Activated naive CD4-positive, alpha-beta T cell treated with anti-CD3 and anti-CD28 coated beads, Interleukin-2, amount 50 U/mL, for 16 hours (primary cell): Measurements from ENCODE around the gene DCLK1.

ENCODE experiments used
- DNase-seq: peaks from one replicate; pipeline ENCODE4 v3.0.0-alpha.2; 2020

Gene DCLK1

DNA sequence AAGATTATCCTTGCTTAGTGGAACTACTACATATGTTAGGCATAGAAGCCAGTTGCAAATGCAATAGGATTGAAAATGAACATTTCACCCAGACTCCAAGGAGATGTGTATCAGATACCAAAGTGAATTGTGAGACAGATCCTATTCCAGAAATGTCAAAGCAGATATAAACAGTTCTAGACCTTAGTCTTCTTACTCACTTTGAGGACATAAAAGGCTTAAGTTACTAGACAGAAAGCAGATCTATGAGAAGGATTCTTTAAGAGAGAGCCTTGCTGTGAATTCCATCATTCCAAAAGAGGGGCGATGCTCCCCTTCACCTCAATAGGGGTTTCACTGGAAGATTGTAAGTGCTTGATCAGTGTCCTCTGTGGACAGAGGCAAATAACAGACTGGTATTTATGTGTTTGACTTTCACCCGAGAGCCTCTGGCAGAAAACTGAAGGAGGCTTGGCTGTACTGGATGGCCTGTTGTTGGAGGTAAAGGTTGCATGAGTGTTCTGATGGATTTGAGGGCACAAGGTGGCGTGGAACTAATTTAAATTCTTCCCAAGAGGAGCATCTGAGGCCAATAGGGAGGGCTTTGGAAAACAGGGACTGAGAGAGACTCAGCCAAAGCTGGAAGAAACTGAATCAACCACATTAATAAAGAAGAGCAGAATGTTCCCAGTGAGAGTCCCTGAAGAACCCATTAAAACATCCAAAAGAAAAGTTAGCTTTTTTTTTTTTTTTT is 194.8 kb downstream of the DCLK1 start:
- no peak for DNase-seq

DNA sequence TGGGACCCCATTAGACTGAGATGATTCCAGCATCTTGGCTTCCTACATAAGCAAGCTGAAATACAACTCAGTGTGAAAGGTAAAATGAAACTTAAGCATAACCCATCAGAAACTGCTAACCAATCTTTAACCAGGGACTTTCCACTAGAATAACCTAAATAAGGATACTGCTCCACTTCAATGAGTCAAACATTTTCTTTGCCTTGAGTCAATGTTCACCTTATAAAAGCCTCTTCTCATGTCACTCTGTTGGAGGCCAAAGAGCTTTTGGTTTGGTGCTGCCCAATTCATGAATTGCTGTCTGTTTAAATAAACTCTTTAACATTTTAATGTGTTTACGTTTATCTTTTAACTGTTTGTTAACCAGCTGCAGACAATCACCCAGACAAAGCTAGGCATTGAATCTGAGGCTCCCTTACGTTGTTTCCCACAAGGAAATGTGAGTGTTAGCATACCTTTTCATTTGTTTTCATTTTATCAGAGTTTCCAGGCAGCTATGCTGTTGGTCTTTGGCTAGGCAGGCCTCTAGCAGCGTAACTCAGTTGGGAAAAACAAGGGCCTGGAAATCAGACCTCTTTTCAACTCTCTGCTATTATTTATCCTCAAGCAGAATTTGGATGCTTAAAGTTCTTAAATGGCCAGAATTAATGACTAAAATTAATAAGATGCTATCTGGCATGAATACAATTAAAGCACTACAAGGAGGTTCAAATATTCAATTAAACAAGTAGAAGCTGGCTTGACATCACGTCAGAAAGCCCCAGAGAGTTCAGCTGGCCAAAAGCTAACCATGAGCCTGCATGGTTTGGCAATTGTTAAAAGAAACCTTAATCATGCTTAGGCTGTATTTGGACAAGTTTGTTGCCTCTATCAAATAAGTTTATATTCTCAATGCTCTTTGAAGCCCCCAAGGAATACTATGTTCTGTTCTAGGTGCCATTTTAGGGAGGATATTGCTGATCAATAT is 200.2 kb downstream of the DCLK1 start:
- no peak for DNase-seq

GRCh38 chr13:35927567-35928021 is 203.6 kb downstream of the DCLK1 start:
- no peak for DNase-seq

- DNase-seq = no peak
Observed at GRCh38 chr13:35926859-35927530, 204.2 kb downstream of the DCLK1 start.

DNA sequence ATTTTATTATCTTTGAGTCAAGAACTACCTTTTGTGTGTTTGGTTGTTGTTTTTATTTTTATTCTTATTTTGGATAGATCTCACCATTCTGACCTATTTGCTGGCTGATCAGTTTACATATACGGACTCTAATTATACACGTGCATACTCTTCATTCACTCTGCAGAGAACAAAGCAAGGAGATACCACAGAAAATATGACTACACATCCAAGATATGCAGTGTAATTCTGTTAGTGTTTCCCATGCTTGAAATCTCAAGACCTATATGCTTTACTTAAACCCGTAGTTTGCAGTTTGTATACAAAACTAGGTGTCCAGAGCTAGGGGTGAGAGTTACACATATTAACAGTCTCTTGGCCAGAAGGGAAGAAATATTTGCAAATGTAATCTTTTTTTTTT is 205.5 kb downstream of the DCLK1 start:
- DNase-seq = no peak

DNA sequence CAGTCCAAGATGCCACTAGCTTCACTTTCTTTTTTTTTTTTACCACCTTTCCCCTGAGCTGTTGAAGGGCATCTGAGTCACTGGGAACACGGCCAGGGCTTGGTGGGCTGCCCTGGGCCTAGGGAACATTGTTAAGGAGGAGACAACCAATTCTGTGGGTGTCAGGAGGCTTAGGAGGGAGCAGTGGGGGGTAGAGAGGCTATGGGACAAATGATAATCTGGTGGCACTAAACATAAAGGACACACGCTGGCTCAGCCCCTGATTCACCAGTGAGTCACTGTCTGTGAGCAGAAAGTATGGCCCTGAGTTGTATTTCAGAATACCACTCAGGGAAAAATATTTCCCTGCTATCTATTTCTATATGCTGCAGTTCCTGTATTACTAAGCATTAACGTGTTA is 207.8 kb downstream of the DCLK1 start:
- DNase-seq = no peak

DNA sequence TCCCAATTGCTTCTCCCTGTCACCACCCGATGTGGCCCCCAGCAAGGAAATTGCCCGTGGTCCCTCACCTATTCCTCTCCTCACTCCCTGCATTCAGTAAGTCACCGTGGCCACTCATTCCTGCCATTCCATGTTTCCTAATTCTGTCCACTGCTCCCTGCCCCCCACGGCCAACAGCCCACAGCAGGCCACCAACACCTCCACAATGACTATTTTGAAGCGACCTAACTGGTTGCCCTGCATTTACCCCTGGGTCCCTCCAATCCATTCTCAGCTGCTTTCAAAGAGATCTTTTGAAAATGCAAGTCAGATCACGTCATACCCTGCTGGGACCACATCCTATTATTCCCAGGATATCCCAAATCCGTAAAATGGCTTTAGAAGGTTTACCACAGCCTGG is 210.4 kb downstream of the DCLK1 start:
- DNase-seq = no peak

GRCh38 chr13:35917942-35918645 is 213.1 kb downstream of the DCLK1 start:
- DNase-seq = no peak

GRCh38 chr13:35917252-35917941 is 213.8 kb downstream of the DCLK1 start:
- no peak for DNase-seq

GRCh38 chr13:35916146-35916545 is 215.0 kb downstream of the DCLK1 start:
- no peak for DNase-seq

DNA sequence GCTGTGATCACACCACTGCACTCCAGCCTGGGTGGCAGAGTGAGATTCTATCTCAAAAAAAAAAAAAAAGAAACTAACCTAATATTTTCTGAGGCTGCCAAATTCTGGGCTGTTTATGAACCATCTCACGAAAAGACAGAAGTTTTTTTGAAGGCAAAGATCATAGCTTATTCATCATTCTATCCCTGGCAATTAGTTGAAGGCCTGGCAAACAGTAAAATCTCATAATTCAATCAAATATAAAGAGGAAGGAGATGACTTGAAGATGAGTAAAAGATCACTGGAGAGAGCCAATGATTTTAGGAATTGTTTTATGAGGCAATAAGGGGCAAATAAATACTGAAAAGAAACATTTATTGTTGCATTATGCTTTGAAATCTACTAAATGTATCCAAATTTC is 216.5 kb downstream of the DCLK1 start:
- DNase-seq = no peak

- no peak for DNase-seq
Observed at GRCh38 chr13:35912841-35913240, 218.3 kb downstream of the DCLK1 start.

DNA sequence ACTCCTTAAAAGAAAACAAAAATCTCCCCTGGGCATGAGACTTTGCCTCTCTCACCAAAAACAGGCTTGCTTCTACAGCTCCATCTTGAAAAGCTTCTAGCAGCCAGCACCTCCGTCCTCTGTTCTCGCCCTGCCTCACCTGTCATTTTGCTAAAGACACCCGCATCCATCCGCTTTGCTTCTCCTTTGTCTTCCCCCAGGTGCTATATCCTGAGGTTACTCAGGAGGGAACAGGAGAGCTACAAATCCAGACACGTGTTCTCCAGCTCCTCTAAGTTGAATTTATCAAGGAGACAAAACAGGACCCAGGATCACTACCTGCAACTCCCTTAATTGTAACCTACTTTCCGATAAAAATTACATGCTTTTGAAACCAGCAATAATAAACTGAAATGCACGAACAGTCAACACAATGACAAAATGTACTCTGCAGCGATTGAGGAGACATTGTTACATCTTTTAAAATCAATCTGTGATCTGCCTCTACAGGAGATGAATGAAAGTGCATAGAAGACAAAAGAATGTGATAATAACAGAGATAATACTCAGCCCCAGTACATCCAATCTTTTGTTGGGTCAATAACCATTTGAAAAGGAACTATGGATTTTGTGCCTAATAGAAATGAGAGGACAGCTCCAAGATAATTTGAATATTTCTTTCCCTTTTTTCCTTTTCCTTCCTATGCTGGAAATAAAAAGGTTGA is 221.2 kb downstream of the DCLK1 start:
- no peak for DNase-seq

DNA sequence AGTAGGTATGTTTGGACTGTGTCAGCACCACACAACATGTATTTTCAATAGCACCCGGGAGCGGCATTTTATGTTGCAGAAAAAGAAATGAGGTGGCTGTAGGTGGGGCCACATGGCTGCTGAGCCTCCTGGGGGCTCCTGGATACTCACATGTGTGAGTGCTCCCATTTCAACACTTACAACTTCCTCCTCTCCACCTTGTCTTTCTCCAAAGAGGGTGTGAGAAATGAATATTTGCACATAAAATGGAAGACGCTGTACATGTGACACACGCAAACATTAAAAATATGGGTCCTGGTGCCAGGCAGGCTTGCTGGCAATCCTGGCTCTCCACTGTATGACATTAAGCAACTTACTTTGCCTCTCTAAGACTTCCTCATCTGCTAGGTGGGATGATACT is 222.1 kb downstream of the DCLK1 start:
- no peak for DNase-seq

- no peak for DNase-seq
Observed at GRCh38 chr13:35908226-35908625, 223.0 kb downstream of the DCLK1 start.

GRCh38 chr13:35906636-35907035 is 224.5 kb downstream of the DCLK1 start:
- no peak for DNase-seq

GRCh38 chr13:35903075-35903474 is 228.1 kb downstream of the DCLK1 start:
- DNase-seq = no peak

DNA sequence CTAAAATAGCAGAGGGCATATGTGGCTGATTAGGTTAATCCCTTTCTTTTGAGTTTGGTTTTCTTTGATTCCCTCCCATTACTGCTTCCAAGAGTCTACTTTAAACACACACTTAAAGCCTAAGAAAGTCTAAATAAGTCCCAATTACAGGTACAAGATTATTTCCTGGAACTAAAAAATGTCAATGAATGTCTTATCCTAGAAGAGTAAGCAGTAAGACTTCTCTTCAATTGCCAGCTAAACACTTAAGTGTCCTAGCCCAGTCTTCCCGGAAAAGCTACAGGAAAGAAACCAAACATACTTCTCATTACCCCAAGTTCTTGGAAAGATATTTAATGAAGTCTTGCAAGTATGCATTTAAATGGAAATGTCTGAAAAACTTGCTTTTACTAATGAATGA is 233.1 kb downstream of the DCLK1 start:
- no peak for DNase-seq

GRCh38 chr13:35894636-35895035 is 236.5 kb downstream of the DCLK1 start:
- no peak for DNase-seq

- no peak for DNase-seq
Observed at GRCh38 chr13:35892837-35893814, 238.1 kb downstream of the DCLK1 start.
